ENCODE data around the gene TSPAN33.

The TSPAN33 gene

GRCh38 chr7:129149511-129149910, 5.0 kb downstream of the TSPAN33 start:
- DNase-seq (ENCODE audit: low read depth) = no peak
- TF ChIP-seq CTCF (conservative IDR thresholded peaks at IDR 0.05; ENCODE audit: low read depth, low read length) = no peak
- no peak overlapping the region for H3K4me3 ChIP-seq (ENCODE audit: low read length)

- DNase-seq (ENCODE audit: low read depth) = no peak
- TF ChIP-seq CTCF (conservative IDR thresholded peaks at IDR 0.05; ENCODE audit: low read depth, low read length) = no peak
Observed at GRCh38 chr7:129150199-129150996, 5.9 kb downstream of the TSPAN33 start.

DNA sequence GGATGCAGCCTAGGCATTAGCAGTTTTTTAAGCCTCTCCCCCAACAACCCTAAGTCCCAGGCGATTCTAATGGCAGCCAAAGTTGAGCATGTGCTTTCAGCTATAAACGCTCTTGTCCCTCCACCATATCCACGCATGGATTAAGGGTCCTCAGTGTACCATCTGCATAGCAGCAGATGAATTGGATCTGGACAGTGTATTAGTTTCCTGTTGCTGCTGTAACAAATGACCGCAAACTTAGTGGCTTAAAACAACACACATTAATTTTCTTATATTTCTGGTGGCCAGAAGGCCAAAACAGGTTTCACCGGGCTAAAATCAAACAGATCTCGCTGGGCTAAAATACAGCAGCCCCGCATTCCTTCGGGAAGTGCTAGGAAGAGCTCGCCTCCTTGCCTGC, 13.1 kb downstream of the TSPAN33 start:
- no peak overlapping the region for H3K4me3 ChIP-seq (ENCODE audit: low read length)
- TF ChIP-seq CTCF (conservative IDR thresholded peaks at IDR 0.05; ENCODE audit: low read depth, low read length) = no peak
- no peak for DNase-seq (ENCODE audit: low read depth)

More at GRCh38 chr7:129150199-129150996, 5.9 kb downstream of the TSPAN33 start:
- H3K4me3 ChIP-seq (ENCODE audit: low read length) = no peak overlapping the region

GRCh38 chr7:129159539-129159938, 15.0 kb downstream of the TSPAN33 start:
- no peak for TF ChIP-seq CTCF (conservative IDR thresholded peaks at IDR 0.05; ENCODE audit: low read depth, low read length)
- no peak overlapping the region for H3K4me3 ChIP-seq (ENCODE audit: low read length)
- DNase-seq (ENCODE audit: low read depth) = peak; percentile 7

DNA sequence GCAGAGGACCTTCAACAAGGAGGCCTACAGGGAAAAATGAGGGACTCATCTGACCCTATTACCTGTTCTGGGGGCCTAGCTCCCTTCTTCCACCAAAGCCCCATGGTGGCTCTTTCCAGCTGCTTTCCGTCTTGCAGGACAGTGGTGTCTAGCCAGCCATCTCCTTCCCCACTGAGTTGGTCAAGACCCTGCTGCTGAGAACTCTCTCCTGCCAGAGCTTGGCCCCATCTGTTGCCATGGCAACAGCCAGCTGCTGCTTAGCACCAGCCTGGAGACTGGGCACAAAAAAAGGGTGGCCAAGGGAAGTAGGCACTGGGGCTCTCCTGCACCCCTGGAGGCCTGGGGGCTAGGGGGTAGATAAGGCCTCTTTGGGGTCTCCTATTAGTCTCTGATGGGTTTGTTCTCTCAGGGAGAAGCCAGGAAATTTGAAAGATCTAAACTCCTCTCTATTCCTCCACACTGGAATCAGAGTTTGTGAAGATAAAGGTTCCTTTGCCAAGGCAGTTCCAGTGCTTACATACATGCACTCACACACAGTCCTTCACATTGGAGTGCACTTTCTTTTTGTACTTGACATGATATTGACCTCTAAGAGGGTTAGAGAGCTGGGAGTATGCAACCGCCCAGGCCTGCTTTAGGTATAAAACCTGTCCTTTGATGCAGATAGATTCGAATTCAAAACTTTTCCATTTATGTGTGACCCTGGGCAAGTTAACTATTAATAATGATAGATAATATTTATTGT, 15.8 kb downstream of the TSPAN33 start:
- DNase-seq (ENCODE audit: low read depth) = no peak
- no peak overlapping the region for H3K4me3 ChIP-seq (ENCODE audit: low read length)
- TF ChIP-seq CTCF (conservative IDR thresholded peaks at IDR 0.05; ENCODE audit: low read depth, low read length) = no peak

DNA sequence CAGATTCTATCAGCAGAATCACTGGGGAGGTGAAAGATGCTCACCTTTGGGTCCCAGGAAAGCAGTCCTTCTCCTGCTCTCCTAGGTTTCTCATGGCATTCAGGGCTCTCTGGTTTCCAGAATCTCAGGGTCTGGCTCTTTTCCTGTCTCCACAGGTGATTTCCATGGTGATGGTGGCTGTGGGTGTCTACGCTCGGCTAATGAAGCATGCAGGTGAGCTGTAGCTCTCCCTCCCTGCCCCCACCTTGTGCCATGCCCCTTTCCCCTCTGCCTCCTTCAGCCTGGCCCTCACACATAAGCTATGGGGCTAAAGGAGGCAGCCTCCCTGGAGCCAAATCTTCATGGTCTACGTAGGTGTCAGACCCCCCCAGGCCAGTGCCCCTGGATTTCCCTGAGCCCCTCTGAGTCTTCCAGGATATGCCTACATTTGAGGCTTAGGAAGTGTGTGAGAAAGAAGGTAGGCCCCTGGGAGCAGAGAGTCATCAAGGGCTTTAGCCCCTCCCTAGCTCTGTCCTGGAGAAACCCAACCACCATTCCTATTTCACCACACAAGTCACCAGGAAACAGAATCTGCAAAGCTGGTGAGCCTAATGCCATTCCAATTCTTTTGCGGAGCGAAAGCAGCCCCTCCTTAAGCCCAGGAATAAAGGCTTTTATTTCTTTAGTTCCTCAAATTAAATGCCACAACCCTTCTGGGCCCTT, 17.2 kb downstream of the TSPAN33 start:
- DNase-seq (ENCODE audit: low read depth) = no peak
- H3K4me3 ChIP-seq (ENCODE audit: low read length) = no peak overlapping the region
- TF ChIP-seq CTCF (conservative IDR thresholded peaks at IDR 0.05; ENCODE audit: low read depth, low read length) = no peak
